Measurements from ENCODE around the gene TLK2. TPM values are rescaled to one million over a fixed set of nuclear protein-coding genes. Genes with fewer than 3 reads are reported as not detected.

TLK2 gene
- total and polyA plus RNA-seq, 4 donors, result 10.7 to 55.2 (median 31.0) TPM

DNA sequence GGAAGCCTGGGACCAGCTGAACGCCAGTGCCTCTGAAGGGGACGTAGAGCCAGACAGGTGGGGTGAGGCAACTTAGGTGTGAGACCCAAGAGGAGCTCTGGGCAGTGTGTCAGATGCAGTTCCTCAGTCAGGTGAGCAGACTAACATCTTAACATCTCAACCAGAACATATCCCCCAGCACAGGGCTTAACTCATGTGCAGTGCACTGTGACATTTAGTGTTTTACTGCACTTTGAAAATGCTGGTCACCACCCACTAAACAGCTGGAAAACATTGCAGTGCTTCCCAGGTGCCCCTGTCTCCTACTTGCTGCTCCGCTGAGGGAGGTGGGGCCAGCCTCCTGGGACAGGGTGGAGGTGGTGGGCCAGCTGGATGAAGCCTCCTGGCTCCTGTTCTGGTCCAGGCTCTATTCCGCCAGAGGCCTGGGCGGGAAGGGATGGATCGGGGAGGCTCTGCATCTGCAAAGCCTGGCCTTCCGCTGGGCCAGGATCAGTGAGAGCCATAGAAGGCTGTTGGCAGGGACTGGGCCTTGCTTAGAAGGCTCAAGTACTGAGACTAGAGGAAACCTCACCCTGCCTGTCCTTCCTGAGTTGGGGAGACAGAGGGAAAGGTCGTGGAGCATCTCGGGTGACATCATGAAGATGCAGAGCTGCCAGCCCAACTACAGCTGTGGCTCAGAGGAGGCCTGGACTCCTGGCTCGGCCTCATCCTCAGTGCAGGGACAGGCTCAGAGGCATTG lies 141.0 kb downstream of the TLK2 start:
- Histone ChIP-seq H3K9me3 (ENCODE audit: control insufficient read depth, low read length) (no peaks in the 10 kb centered on the region), H3K4me3 (ENCODE audit: low read length in 2 of 2) (no peak overlapping the region), H3K36me3 (ENCODE audit: control insufficient read depth in 1 of 2, insufficient read depth in 2 of 2, low read length in 1 of 2) (peaks cover 0 to 2% of the 10 kb centered on the region in 2 donors), H3K27ac (ENCODE audit: low read depth in 1 of 2, low read length in 2 of 2) (no peak overlapping the region), H3K4me1 (ENCODE audit: control insufficient read depth in 1 of 2, insufficient read depth in 2 of 2, low read length in 2 of 2) (no peaks in the 10 kb centered on the region), H3K27me3 (ENCODE audit: control insufficient read depth in 1 of 2, insufficient read depth in 2 of 2, low read length in 1 of 2) (no peaks in the 10 kb centered on the region)
- 87 to 89% methylated on average over 10 of the region's 10 CpGs for WGBS, 2 donors
- intact Hi-C loops (cut with DNase I), result no loop called here
- no peak for DNase-seq
- peak; percentile 15 for ATAC-seq (ENCODE audit: low FRiP score)

DNA sequence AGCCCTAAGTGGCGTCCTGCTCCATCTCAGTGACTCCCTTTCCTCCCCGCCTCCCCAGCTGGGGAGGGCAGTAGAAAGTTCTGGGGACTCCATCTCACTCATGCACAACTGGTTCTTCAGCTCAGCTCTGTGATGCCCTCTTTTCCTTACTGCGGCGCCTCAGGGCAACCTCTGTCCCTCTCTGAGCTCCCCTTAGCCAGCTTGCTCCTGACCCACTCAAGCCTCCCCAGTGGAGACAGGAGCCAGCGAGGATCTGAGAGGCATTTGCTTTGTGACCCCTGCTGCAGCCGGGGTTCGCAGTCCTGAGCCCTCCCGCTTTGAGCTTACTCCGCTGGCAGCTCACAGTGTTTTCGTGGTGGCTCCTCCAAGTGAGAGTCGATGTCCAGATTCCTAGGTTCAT lies 142.6 kb downstream of the TLK2 start:
- Histone ChIP-seq H3K27me3 (ENCODE audit: control insufficient read depth in 1 of 2, insufficient read depth in 2 of 2, low read length in 1 of 2) (no peaks in the 10 kb centered on the region), H3K4me3 (ENCODE audit: low read length in 2 of 2) (no peak overlapping the region), H3K9me3 (ENCODE audit: control insufficient read depth, low read length) (no peaks in the 10 kb centered on the region), H3K4me1 (ENCODE audit: control insufficient read depth in 1 of 2, insufficient read depth in 2 of 2, low read length in 2 of 2) (no peaks in the 10 kb centered on the region), H3K27ac (ENCODE audit: low read depth in 1 of 2, low read length in 2 of 2) (no peak overlapping the region), H3K36me3 (ENCODE audit: control insufficient read depth in 1 of 2, insufficient read depth in 2 of 2, low read length in 1 of 2) (no peaks in the 10 kb centered on the region)
- ATAC-seq (ENCODE audit: low FRiP score) (no peak), DNase-seq (no peak)
- intact Hi-C loops (cut with DNase I), result no loop called here
- 93 to 95% methylated on average over 11 of the region's 11 CpGs for WGBS, 2 donors

DNA sequence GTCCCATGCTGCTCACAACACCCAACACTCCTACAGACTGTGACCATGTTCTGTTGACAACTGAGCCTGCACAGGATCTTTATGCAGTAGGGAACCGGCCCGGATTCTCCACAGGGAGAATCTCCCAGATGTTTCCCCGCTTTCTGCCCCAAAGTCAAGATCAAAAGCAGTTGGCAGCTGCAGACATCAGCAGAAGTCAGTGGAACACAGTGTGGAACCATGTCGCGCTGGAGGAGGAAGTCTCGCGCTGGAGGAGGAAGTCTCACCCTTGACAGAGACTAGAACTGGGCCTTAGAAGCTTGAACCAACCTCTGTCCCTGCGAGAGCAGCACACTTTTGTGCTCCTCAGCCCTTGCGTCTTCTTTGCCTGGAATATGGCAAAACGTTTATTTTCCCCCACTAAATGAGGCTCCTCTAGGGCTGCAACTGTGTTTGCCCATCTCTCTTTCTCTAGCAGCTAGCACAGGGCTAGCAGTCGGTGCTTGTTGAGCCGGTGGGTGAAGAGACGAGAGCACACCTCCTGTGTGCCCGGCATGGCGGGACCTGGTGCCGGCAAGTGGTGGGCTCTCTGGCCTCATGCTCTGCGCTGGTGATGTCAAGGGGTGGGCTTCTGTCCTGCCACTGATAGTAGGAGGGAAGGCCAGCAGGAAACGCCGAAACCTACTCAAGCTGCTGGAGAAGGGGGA lies 146.7 kb downstream of the TLK2 start:
- WGBS, 2 donors, result 91 to 93% methylated on average over 19 of the region's 19 CpGs
- Histone ChIP-seq H3K27ac (ENCODE audit: low read depth in 1 of 2, low read length in 2 of 2) (no peak overlapping the region), H3K9me3 (ENCODE audit: control insufficient read depth, low read length) (no peaks in the 10 kb centered on the region), H3K27me3 (ENCODE audit: control insufficient read depth in 1 of 2, insufficient read depth in 2 of 2, low read length in 1 of 2) (no peaks in the 10 kb centered on the region), H3K36me3 (ENCODE audit: control insufficient read depth in 1 of 2, insufficient read depth in 2 of 2, low read length in 1 of 2) (no peaks in the 10 kb centered on the region), H3K4me3 (ENCODE audit: low read length in 2 of 2) (no peak overlapping the region), H3K4me1 (ENCODE audit: control insufficient read depth in 1 of 2, insufficient read depth in 2 of 2, low read length in 2 of 2) (no peaks in the 10 kb centered on the region)
- intact Hi-C loops (cut with DNase I), result loop anchor here in 1 of 2 donors (5.0 kb wide), 1 partner anchor 57 kb away; no protein-coding TSS in a partner anchor
- DNase-seq (no peak), ATAC-seq (ENCODE audit: low FRiP score) (no peak)

DNA sequence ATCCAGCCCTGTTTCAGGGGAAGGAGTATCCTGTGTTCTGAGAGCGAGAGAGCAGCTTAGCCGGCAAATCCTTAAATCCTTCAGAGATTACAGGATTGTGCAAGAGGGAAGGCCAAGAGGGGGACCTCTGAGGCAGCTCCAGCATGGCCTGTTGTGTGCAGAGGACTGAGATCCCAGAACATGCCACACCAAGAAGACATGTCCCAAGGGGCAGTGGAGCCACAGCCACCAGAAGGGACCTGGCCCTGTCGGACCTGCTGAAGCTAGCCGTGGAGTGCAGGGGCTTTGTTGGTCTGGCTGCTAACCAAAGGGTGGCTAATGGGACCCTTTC lies 147.2 kb downstream of the TLK2 start:
- no peaks in the 10 kb centered on the region for H3K4me1 ChIP-seq (ENCODE audit: control insufficient read depth in 1 of 2, insufficient read depth in 2 of 2, low read length in 2 of 2)
- WGBS, 2 donors, result 51 to 58% methylated on average over 4 of the region's 4 CpGs
- no peaks in the 10 kb centered on the region for H3K9me3 ChIP-seq (ENCODE audit: control insufficient read depth, low read length)
- ATAC-seq (ENCODE audit: low FRiP score) (no peak), DNase-seq (no peak)
- no peak overlapping the region for H3K27ac ChIP-seq (ENCODE audit: low read depth in 1 of 2, low read length in 2 of 2)
- intact Hi-C loops (cut with DNase I), result loop anchor here in 1 of 2 donors (5.0 kb wide), 1 partner anchor 56 kb away; no protein-coding TSS in a partner anchor
- no peak overlapping the region for H3K4me3 ChIP-seq (ENCODE audit: low read length in 2 of 2)
- H3K36me3 ChIP-seq (ENCODE audit: control insufficient read depth in 1 of 2, insufficient read depth in 2 of 2, low read length in 1 of 2), result no peaks in the 10 kb centered on the region
- H3K27me3 ChIP-seq (ENCODE audit: control insufficient read depth in 1 of 2, insufficient read depth in 2 of 2, low read length in 1 of 2), result no peaks in the 10 kb centered on the region

DNA sequence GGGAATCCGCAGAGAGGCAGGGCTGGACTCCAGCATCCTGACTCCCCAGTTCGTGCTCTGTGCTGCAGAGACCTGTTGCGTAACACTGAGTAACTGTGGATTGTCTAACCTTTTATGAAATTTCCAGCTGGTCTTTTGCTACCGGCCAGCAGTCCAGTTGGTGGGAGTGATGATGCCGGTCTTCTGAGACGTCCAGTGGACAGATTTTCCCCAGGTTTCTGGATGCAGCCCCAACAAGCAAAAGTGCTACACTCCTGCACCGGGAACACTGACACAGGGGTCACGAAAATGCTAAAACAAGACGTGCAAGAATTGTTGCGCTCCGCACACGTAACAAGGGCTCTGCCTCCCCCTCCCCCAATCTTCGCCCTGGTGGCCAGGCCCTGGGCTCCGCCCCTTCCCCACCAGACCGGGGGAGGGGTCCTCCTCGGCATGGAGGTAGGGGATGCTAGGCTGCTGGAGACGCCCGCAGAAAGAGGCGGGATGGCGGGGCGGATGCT lies 148.1 kb downstream of the TLK2 start:
- ATAC-seq (ENCODE audit: low FRiP score) (peak; percentile 77), DNase-seq (peak; percentile 70 to 80)
- WGBS, 2 donors, result 1 to 2% methylated on average over 21 of the region's 21 CpGs
- H3K27ac ChIP-seq (ENCODE audit: low read depth in 1 of 2, low read length in 2 of 2), result peak overlapping the region in 1 of 2 donors; percentile 95
- H3K27me3 ChIP-seq (ENCODE audit: control insufficient read depth in 1 of 2, insufficient read depth in 2 of 2, low read length in 1 of 2), result no peaks in the 10 kb centered on the region
- H3K4me1 ChIP-seq (ENCODE audit: control insufficient read depth in 1 of 2, insufficient read depth in 2 of 2, low read length in 2 of 2), result no peaks in the 10 kb centered on the region
- intact Hi-C loops (cut with DNase I), result loop anchor here in 1 of 2 donors (5.0 kb wide), 1 partner anchor 56 kb away; no protein-coding TSS in a partner anchor
- H3K4me3 ChIP-seq (ENCODE audit: low read length in 2 of 2), result peak overlapping the region; percentile 61
- no peaks in the 10 kb centered on the region for H3K9me3 ChIP-seq (ENCODE audit: control insufficient read depth, low read length)
- no peaks in the 10 kb centered on the region for H3K36me3 ChIP-seq (ENCODE audit: control insufficient read depth in 1 of 2, insufficient read depth in 2 of 2, low read length in 1 of 2)

DNA sequence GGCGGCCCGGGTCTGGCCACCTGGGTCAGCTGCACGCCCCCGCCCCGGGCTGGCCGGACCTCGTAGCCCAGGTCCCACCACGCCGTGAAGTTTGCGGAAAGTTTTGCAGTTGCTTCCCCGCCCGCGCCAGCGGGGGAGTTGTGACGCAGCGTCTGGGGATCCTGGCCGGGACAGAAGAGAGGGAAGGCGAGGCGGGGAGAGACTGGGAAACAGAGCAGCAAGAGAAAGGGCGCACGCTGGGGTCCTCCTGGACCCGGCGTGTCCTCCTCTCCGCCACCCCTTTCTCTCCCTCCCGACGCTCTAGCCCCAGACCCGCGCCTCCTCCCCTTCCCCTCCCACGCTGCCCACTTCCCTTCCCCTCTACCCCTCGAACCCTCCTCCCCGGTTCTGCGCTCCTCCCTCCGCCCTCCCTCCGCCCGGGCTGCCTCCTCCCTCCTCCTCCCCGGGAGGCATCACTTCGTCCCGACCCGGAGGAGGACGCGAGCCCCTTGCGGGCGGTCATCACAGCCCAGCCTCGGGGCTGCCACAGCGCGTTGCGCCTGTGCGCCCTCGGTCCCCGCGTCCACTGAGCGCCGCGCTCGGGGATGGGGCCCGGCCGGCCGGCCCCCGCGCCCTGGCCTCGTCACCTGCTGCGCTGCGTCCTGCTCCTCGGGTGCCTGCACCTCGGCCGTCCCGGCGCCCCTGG lies 148.7 kb downstream of the TLK2 start, which contains the start of gene MRC2:
TSS of gene MRC2 (plus strand) at position 452 of the 685 bp plus-strand sequence. CDS start at position 585, 133 bp downstream.
- Histone ChIP-seq H3K4me3 (ENCODE audit: low read length in 2 of 2) (peak within 1 kb of the TSS; percentile 61), H3K27me3 (ENCODE audit: control insufficient read depth in 1 of 2, insufficient read depth in 2 of 2, low read length in 1 of 2) (no peaks in the 10 kb centered on the region), H3K9me3 (ENCODE audit: control insufficient read depth, low read length) (no peaks in the 10 kb centered on the region), H3K4me1 (ENCODE audit: control insufficient read depth in 1 of 2, insufficient read depth in 2 of 2, low read length in 2 of 2) (no peaks in the 10 kb centered on the region), H3K36me3 (ENCODE audit: control insufficient read depth in 1 of 2, insufficient read depth in 2 of 2, low read length in 1 of 2) (no peaks in the 10 kb centered on the region), H3K27ac (ENCODE audit: low read depth in 1 of 2, low read length in 2 of 2) (peak within 1 kb of the TSS; percentile 62 to 95)
- DNase-seq (peak; percentile 89 to 94), ATAC-seq (ENCODE audit: low FRiP score) (peak; percentile 84)
- intact Hi-C loops (cut with DNase I), result loop anchor here in 1 of 2 donors (5.0 kb wide), 1 partner anchor 55 kb away; no protein-coding TSS in a partner anchor
- 0% methylated on average over 59 to 68 of the region's 68 CpGs for WGBS, 2 donors

DNA sequence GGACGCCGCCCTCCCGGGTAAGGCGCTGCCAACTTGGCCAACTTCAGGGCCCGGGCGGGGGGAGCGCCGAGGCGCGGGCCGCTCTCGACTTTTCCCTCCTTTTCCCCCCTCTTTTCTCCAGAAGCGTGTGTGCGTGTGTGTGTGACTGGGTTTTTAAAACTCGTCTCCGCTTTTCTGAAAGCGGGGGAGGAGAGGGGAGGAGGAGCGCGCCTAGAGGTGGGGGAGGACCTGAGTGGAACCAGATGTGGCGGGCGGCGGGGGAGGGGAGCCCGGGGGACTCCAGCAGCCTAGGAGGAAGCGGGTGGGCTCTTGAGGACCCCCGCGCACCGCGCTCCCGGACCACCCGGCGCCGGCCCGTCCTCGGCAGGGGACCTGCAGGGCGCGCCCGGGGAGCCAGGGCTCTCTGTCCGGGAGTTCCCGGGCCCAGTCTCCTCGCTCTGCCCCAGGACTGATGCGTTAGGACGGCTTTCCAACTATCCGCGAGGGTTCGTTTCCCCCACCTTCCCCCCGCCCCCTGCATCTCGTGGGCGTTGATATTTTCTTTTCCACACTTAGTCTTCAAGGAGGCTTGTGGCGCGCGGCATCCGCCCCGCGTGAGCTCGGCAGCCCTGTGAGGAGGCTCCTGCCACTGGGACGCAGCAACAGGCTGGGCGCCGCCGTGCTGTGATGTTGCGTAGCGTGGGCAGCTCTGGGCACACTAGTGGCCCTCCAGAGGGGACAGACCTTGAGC lies 149.4 kb downstream of the TLK2 start:
- H3K9me3 ChIP-seq (ENCODE audit: control insufficient read depth, low read length), result no peaks in the 10 kb centered on the region
- H3K36me3 ChIP-seq (ENCODE audit: control insufficient read depth in 1 of 2, insufficient read depth in 2 of 2, low read length in 1 of 2), result no peaks in the 10 kb centered on the region
- peak overlapping the region; percentile 61 for H3K4me3 ChIP-seq (ENCODE audit: low read length in 2 of 2)
- DNase-seq, result peak; percentile 79 to 88
- H3K27me3 ChIP-seq (ENCODE audit: control insufficient read depth in 1 of 2, insufficient read depth in 2 of 2, low read length in 1 of 2), result no peaks in the 10 kb centered on the region
- H3K27ac ChIP-seq (ENCODE audit: low read depth in 1 of 2, low read length in 2 of 2), result peak overlapping the region; percentile 62 to 95
- ATAC-seq (ENCODE audit: low FRiP score), result peak; percentile 51
- 0 to 1% methylated on average over 50 to 61 of the region's 61 CpGs for whole genome bisulfite sequencing, 2 donors
- no peaks in the 10 kb centered on the region for H3K4me1 ChIP-seq (ENCODE audit: control insufficient read depth in 1 of 2, insufficient read depth in 2 of 2, low read length in 2 of 2)
- intact Hi-C loops (cut with DNase I), result loop anchor here in 1 of 2 donors (2.0 to 5.0 kb wide), 2 partner anchors 25 to 54 kb away; no protein-coding TSS in a partner anchor

Data from aorta (tissue), 5 donors.